Measurements from ENCODE around the gene NEGR1. TPM values are rescaled to one million over a fixed set of nuclear protein-coding genes. Genes with fewer than 3 reads are reported as not detected.

Gene NEGR1
- total RNA-seq, 2 experiments from 2014 or later, result not detected

DNA sequence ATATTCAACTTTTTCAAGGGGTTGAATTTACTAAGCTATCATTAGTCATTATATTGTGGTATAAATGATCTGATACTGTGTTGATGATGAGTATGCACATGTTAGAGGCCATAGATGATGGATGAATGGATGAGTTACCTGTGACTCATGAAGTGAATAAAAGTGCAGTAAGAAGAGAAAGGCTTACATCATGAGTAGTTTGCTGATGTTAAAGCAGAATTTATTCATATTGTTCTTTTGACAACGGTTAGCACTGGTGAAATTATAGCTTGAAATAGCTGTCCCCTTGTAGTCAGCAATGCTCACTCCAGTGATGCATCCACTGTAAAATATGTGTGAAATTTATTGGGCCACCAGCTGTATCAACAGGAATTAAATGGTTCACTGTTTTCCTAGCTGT, 660.6 kb downstream of the NEGR1 start:
- H3K9me3 ChIP-seq (ENCODE audit: low read length), result no peaks in the 10 kb centered on the region
- no peaks in the 10 kb centered on the region for H3K36me3 ChIP-seq (ENCODE audit: insufficient read depth, low read length)
- BruUV-seq (replicated peaks), result no TSS peak
- H3K4me3 ChIP-seq (ENCODE audit: low read depth, low read length, poor library complexity, severe bottlenecking), result no peak overlapping the region
- H3K4me1 ChIP-seq (ENCODE audit: insufficient read depth, low read length, poor library complexity, severe bottlenecking), result no peaks in the 10 kb centered on the region
- ChIA-PET POLR2A (interaction anchor here (0.6 to 2.1 kb wide), 2 partner anchors 13 kb away, joined by 4 to 8 read pairs; no protein-coding TSS in a partner anchor), CTCF (ENCODE audit: unreplicated experiment) (no interaction called here)
- DNase-seq (ENCODE audit: low spot score), result no peak
- intact Hi-C loops (cut with micrococcal nuclease; ENCODE audit: unreplicated experiment), result no loop called here
- H3K79me2 ChIP-seq (ENCODE audit: insufficient read depth, low read depth, low read length), result no peaks in the 10 kb centered on the region
- H3K27ac ChIP-seq (ENCODE audit: low read depth, low read length, poor library complexity, severe bottlenecking), result no peak overlapping the region
- H3K4me2 ChIP-seq (ENCODE audit: low read length), result no peak overlapping the region
- no peak overlapping the region for H2AFZ ChIP-seq (ENCODE audit: low read length)
- H4K20me1 ChIP-seq (ENCODE audit: insufficient read depth, low read length), result no peaks in the 10 kb centered on the region
- H3K9me2 ChIP-seq (ENCODE audit: insufficient read depth, low read length), result no peaks in the 10 kb centered on the region
- TF ChIP-seq CTCF (conservative IDR thresholded peaks at IDR 0.05; ENCODE audit: low read length) (no peak), EZH2phosphoT487 (IDR thresholded peaks at IDR 0.05; ENCODE audit: borderline replicate concordance, low read depth, low read length) (no peak)

GRCh38 chr1:71618766-71619530, 663.4 kb downstream of the NEGR1 start:
- H3K4me2 ChIP-seq (ENCODE audit: low read length), result no peak overlapping the region

More at GRCh38 chr1:71618766-71619530, 663.4 kb downstream of the NEGR1 start:
- ChIA-PET POLR2A (no interaction called here), CTCF (ENCODE audit: unreplicated experiment) (no interaction called here)
- Histone ChIP-seq H4K20me1 (ENCODE audit: insufficient read depth, low read length) (no peaks in the 10 kb centered on the region), H3K9me2 (ENCODE audit: insufficient read depth, low read length) (no peaks in the 10 kb centered on the region), H3K36me3 (ENCODE audit: insufficient read depth, low read length) (no peaks in the 10 kb centered on the region), H3K79me2 (ENCODE audit: insufficient read depth, low read depth, low read length) (no peaks in the 10 kb centered on the region), H3K4me1 (ENCODE audit: insufficient read depth, low read length, poor library complexity, severe bottlenecking) (no peaks in the 10 kb centered on the region), H2AFZ (ENCODE audit: low read length) (no peak overlapping the region), H3K4me3 (ENCODE audit: low read depth, low read length, poor library complexity, severe bottlenecking) (no peak overlapping the region), H3K27ac (ENCODE audit: low read depth, low read length, poor library complexity, severe bottlenecking) (no peak overlapping the region), H3K9me3 (ENCODE audit: low read length) (no peaks in the 10 kb centered on the region)
- BruUV-seq (replicated peaks), result no TSS peak
- no peak for DNase-seq (ENCODE audit: low spot score)
- intact Hi-C loops (cut with micrococcal nuclease; ENCODE audit: unreplicated experiment), result no loop called here
- no peak for TF ChIP-seq EZH2phosphoT487 (IDR thresholded peaks at IDR 0.05; ENCODE audit: borderline replicate concordance, low read depth, low read length)
- no peak for TF ChIP-seq CTCF (conservative IDR thresholded peaks at IDR 0.05; ENCODE audit: low read length)

All from OCI-LY7 (cell line).